Peyer's patch (tissue), 4 donors: ENCODE measurements around the gene ROBO1.

ENCODE experiments used
- POLR2A ChIP-seq, 2 donors: fragments of 450-650 bp; IDR thresholded peaks; one replicate each; pipeline ENCODE4 v1.5.1; 2017; ENCODE audit warnings: antibody characterized with exemption in 2 of 2, mild to moderate bottlenecking in 2 of 2, moderate library complexity in 2 of 2
- TF ChIP-seq, protein P1 (sequence below), 6 experiments: fragments of 450-650 bp in 4 of 6; fragments of 200-600 bp in 2 of 6; sonication (generic) in 1 of 6; IDR thresholded peaks; one replicate each; pipeline ENCODE4 v1.5.1; 2017 to 2019; ENCODE audit warnings: antibody characterized with exemption in 6 of 6, mild to moderate bottlenecking in 3 of 6, moderate library complexity in 1 of 6

GRCh38 chr3:79461129-79461792 lies 306.5 kb downstream of the ROBO1 start:
- no peak for TF ChIP-seq POLR2A (IDR thresholded peaks at IDR 0.05)
- TF ChIP-seq, protein P1, sequence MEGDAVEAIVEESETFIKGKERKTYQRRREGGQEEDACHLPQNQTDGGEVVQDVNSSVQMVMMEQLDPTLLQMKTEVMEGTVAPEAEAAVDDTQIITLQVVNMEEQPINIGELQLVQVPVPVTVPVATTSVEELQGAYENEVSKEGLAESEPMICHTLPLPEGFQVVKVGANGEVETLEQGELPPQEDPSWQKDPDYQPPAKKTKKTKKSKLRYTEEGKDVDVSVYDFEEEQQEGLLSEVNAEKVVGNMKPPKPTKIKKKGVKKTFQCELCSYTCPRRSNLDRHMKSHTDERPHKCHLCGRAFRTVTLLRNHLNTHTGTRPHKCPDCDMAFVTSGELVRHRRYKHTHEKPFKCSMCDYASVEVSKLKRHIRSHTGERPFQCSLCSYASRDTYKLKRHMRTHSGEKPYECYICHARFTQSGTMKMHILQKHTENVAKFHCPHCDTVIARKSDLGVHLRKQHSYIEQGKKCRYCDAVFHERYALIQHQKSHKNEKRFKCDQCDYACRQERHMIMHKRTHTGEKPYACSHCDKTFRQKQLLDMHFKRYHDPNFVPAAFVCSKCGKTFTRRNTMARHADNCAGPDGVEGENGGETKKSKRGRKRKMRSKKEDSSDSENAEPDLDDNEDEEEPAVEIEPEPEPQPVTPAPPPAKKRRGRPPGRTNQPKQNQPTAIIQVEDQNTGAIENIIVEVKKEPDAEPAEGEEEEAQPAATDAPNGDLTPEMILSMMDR (IDR thresholded peaks at IDR 0.05): no peak
